GM19035 (cell line): ENCODE data around the gene CYP1A1.
A peak's percentile ranks its signal among the peaks of the same experiment; 100 is the strongest.

Experiments used
- ATAC-seq: cut with Tn5 transposase; IDR thresholded peaks from one replicate; pipeline ENCODE4 v1.9.1; 2021; ENCODE audit not compliant: unreplicated experiment

CYP1A1 gene

GRCh38 chr15:74695597-74696397 lies 29.5 kb downstream of the CYP1A1 start, which contains the start of gene EDC3:
EDC3 (minus strand) TSS chr15:74696024; CDS start chr15:74675124, 20,900 bp downstream.
- peak; percentile 94 for ATAC-seq

- ATAC-seq, result no peak
Measured at GRCh38 chr15:74692327-74692726, 33.0 kb downstream of the CYP1A1 start.

- no peak for ATAC-seq
Measured at GRCh38 chr15:74683758-74684157, 41.6 kb downstream of the CYP1A1 start.

- no peak for ATAC-seq
Measured at GRCh38 chr15:74682954-74683353, 42.4 kb downstream of the CYP1A1 start.

GRCh38 chr15:74680456-74680855 lies 44.9 kb downstream of the CYP1A1 start:
- ATAC-seq, result no peak

GRCh38 chr15:74676801-74677200 lies 48.5 kb downstream of the CYP1A1 start:
- ATAC-seq, result no peak

GRCh38 chr15:74674161-74674560 lies 51.2 kb downstream of the CYP1A1 start:
- ATAC-seq, result no peak

- no peak for ATAC-seq
Measured at GRCh38 chr15:74669627-74670026, 55.7 kb downstream of the CYP1A1 start.
